ENCODE data around the gene SPSB2. TPM values are rescaled to one million over a fixed set of nuclear protein-coding genes. Genes with fewer than 3 reads are reported as not detected.
A peak's percentile ranks its signal among the peaks of the same experiment; 100 is the strongest.

The SPSB2 gene
- total RNA-seq, 1 donor from 2014 or later = 6.2 TPM

DNA sequence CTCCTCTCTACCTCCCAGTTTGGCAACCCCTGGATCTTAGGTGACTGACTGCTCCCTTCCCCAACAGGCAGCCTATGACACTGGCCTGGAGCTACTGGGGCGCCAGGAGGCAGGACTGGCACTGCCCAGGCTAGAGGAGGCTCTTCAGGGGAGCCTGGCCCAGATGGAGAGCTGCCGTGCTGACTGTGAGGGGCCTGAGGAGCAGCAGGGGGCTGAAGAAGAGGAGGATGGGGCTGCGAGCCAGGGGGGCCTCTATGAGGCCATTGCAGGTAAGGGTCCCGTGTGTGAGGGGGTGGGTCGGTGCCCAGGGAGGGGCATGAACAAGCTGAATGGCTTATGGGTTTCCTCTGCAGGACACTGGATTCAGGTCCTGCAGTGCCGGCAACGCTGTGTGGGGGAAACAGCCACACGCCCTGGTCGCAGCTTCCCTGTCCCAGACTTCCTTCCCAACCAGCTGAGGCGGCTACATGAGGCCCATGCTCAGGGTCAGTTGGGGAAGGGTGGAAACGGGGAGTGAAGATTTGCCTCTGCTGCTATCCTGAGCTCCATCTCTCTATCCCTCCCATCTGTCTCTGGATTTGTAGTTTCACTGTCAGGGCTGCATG is 42.7 kb downstream of the SPSB2 start:
- DNase-seq (ENCODE audit: low read depth, low spot score) = no peak
- no peaks in the 10 kb centered on the region for H3K9me3 Mint-ChIP-seq
- H3K27ac Mint-ChIP-seq (ENCODE audit: unreplicated experiment) = no peak overlapping the region
- peaks cover 6% of the 10 kb centered on the region for H3K27me3 Mint-ChIP-seq (ENCODE audit: low read depth)
- TF ChIP-seq, protein P1, sequence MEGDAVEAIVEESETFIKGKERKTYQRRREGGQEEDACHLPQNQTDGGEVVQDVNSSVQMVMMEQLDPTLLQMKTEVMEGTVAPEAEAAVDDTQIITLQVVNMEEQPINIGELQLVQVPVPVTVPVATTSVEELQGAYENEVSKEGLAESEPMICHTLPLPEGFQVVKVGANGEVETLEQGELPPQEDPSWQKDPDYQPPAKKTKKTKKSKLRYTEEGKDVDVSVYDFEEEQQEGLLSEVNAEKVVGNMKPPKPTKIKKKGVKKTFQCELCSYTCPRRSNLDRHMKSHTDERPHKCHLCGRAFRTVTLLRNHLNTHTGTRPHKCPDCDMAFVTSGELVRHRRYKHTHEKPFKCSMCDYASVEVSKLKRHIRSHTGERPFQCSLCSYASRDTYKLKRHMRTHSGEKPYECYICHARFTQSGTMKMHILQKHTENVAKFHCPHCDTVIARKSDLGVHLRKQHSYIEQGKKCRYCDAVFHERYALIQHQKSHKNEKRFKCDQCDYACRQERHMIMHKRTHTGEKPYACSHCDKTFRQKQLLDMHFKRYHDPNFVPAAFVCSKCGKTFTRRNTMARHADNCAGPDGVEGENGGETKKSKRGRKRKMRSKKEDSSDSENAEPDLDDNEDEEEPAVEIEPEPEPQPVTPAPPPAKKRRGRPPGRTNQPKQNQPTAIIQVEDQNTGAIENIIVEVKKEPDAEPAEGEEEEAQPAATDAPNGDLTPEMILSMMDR (conservative IDR thresholded peaks at IDR 0.05) = no peak
- H3K4me3 Mint-ChIP-seq = peak overlapping the region; percentile 98
- H3K36me3 Mint-ChIP-seq (ENCODE audit: low read depth) = peaks cover 9% of the 10 kb centered on the region
- peaks cover 42% of the 10 kb centered on the region for H3K4me1 Mint-ChIP-seq

DNA sequence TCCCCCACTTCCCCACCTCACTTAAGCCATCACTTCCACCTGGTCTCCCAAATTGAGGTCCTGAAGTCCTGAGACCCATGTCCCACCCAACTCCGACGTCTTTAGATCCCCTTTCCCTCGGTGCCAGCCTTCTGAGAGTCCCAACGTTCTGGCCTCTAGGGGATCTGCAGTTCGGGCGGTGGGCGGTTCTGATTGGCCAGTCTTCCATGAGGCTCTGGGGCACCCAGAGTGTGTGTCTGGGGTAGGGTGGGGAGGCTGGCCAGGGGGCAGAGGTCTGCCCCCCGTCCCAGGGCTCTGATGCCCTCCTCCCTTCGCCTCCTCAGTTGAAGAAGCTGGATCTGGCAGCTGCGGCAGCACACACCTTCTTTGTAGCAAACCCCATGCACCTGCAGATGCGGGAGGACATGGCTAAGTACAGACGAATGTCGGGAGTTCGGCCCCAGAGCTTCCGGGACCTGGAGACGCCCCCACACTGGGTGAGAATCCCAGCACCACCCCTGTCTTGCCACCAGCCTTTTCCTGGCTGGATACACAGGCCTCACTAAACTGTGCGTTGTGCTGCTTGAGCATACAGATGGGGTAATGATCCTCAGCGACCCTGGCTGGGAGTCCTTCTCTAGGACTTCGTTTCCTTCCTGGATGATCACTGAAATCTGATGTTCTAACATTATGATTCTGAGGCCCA is 43.4 kb downstream of the SPSB2 start:
- peaks cover 45% of the 10 kb centered on the region for H3K4me1 Mint-ChIP-seq
- H3K9me3 Mint-ChIP-seq = no peaks in the 10 kb centered on the region
- peaks cover 7% of the 10 kb centered on the region for H3K36me3 Mint-ChIP-seq (ENCODE audit: low read depth)
- DNase-seq (ENCODE audit: low read depth, low spot score) = no peak
- TF ChIP-seq, protein P1 (conservative IDR thresholded peaks at IDR 0.05) = peak; percentile 36
- peaks cover 9% of the 10 kb centered on the region for H3K27me3 Mint-ChIP-seq (ENCODE audit: low read depth)
- H3K27ac Mint-ChIP-seq (ENCODE audit: unreplicated experiment) = peak overlapping the region; percentile 96
- peak overlapping the region; percentile 98 for H3K4me3 Mint-ChIP-seq

DNA sequence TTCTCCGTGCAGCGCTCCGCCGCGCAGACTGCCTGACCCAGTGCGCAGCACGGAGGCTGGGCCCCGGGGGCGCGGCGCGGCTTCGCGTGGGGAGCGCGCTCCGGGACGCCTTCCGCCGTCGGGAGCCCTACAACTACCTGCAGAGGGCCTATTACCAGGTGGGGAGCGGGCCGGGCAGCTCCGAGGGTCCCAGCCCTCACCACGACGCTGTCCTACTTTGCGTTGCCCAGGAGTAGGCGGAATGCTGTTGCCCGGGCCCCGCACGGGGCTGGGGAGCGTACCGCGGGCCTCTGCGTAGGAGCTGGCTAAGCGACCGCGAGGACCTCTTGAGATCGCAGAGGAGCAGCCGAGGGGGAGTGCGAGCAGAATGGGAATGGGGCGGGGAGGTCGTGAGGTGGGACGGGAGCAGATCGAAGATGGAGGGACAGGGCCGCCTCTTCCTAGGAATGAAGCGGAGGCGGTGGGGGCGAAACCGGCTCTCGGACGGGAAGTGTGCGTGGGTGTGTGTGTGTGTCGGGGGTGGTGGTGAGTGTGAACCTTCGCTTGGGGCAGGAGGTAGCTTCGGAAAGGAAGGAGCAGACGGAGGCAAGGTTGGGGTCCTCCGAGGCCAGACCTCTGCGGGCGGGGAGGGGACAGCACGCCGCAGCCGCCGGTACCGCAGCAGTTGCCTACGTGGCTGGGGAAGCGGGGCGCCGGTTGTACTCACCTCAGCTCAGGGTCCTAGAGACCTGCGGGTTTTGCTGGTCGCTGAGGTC is 44.1 kb downstream of the SPSB2 start:
- peak overlapping the region; percentile 98 for H3K4me3 Mint-ChIP-seq
- no peak for DNase-seq (ENCODE audit: low read depth, low spot score)
- peaks cover 49% of the 10 kb centered on the region for H3K4me1 Mint-ChIP-seq
- peak overlapping the region; percentile 96 for H3K27ac Mint-ChIP-seq (ENCODE audit: unreplicated experiment)
- H3K36me3 Mint-ChIP-seq (ENCODE audit: low read depth) = peaks cover 7% of the 10 kb centered on the region
- TF ChIP-seq, protein P1 (conservative IDR thresholded peaks at IDR 0.05) = no peak
- H3K9me3 Mint-ChIP-seq = no peaks in the 10 kb centered on the region
- H3K27me3 Mint-ChIP-seq (ENCODE audit: low read depth) = peaks cover 9% of the 10 kb centered on the region

DNA sequence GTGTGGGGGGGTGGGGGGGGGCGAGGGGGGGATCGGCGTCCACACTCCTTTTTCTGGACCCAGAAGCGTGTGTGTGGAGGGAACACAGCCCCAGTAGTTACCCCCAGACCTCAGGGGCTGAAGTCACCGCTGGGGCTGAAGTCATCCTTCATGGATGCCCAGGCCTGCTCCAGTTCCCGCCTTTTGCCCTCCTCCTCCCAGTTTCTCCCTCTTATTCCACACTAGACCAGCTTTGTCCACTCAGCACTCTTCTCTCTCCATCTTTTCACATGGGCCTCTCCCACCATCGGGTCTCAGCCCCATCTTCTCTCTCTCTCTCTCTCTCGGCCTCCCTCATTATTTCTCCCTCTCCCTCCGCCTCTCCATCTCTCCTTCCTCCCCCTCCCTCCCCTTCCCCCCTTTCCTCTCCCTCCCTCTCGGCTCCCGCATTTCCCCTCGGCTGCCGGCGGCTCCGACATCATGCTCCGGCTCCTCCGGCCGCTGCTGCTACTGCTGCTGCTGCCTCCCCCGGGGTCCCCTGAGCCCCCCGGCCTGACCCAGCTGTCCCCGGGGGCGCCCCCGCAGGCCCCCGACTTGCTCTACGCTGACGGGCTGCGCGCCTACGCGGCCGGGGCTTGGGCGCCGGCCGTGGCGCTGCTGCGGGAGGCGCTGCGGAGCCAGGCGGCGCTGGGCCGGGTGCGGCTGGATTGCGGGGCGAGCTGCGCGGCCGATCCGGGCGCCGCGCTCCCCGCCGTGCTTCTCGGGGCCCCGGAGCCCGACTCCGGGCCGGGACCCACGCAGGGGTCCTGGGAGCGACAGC is 44.9 kb downstream of the SPSB2 start, which contains the start of gene P3H3:
Gene P3H3, plus strand, starts transcription at position 426 of the 799 bp plus-strand sequence. Its CDS starts 34 bp downstream, at position 460.
- H3K4me1 Mint-ChIP-seq = peaks cover 50% of the 10 kb centered on the region
- H3K4me3 Mint-ChIP-seq = peak within 1 kb of the TSS; percentile 98
- TF ChIP-seq, protein P1 (conservative IDR thresholded peaks at IDR 0.05) = no peak
- peak; percentile 43 for DNase-seq (ENCODE audit: low read depth, low spot score)
- H3K36me3 Mint-ChIP-seq (ENCODE audit: low read depth) = peaks cover 7% of the 10 kb centered on the region
- H3K27me3 Mint-ChIP-seq (ENCODE audit: low read depth) = peaks cover 9% of the 10 kb centered on the region
- peak within 1 kb of the TSS; percentile 99 for H3K27ac Mint-ChIP-seq (ENCODE audit: unreplicated experiment)
- no peaks in the 10 kb centered on the region for H3K9me3 Mint-ChIP-seq

DNA sequence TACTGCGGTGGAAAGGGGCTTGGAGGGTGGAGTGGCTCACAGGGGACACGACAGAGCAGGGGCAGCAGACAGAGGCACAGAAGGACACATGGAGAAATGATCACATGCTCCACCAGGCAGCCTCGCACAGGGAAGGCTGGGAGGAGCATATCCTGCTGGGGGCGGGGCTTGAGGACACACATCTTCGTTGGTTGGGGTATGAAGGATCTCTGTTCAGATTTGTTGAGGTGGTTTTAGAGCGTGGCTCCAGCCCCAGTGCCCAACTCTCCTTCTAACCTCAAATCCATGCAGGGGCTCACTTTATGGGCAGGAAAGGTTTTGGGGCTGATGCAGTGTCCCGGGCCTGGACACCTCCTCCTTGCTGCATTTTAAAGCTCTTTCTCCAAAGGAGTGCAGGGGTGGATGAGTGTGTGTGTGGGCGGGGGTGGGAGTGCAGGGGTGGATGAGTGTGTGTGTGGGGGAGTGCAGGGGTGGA is 45.6 kb downstream of the SPSB2 start:
- H3K4me1 Mint-ChIP-seq = peaks cover 56% of the 10 kb centered on the region
- TF ChIP-seq, protein P1 (conservative IDR thresholded peaks at IDR 0.05) = no peak
- H3K27me3 Mint-ChIP-seq (ENCODE audit: low read depth) = peaks cover 9% of the 10 kb centered on the region
- H3K27ac Mint-ChIP-seq (ENCODE audit: unreplicated experiment) = peak overlapping the region; percentile 85
- peak overlapping the region; percentile 93 for H3K4me3 Mint-ChIP-seq
- DNase-seq (ENCODE audit: low read depth, low spot score) = peak; percentile 87
- H3K9me3 Mint-ChIP-seq = no peaks in the 10 kb centered on the region
- peaks cover 7% of the 10 kb centered on the region for H3K36me3 Mint-ChIP-seq (ENCODE audit: low read depth)

Data from neural crest cell (in vitro differentiated cells).